Vagina (tissue), 2 donors: ENCODE measurements around the gene SLC7A14. TPM values are rescaled to one million over a fixed set of nuclear protein-coding genes. Genes with fewer than 3 reads are reported as not detected.

ENCODE experiments used
- DNase-seq, 2 donors: peaks; one replicate each; pipeline ENCODE4 v3.0.0-alpha.2; 2017; ENCODE audit errors: extremely low spot score in 2 of 2
- H3K27ac ChIP-seq: fragments of 200-600 bp; sonication (generic); one replicate; pipeline ENCODE4 v1.5.1; 2019
- H3K27me3 ChIP-seq: fragments of 200-600 bp; sonication (generic); one replicate; pipeline ENCODE4 v1.5.1; 2019
- H3K36me3 ChIP-seq, 2 donors: fragments of 200-600 bp; sonication (generic); one replicate each; pipeline ENCODE4 v1.5.1; 2017 to 2019
- H3K4me1 ChIP-seq: fragments of 200-600 bp; sonication (generic); one replicate; pipeline ENCODE4 v1.5.1; 2019
- H3K4me3 ChIP-seq, 2 donors: fragments of 200-600 bp; sonication (generic); 1 replicate in 1 of 2; 2 replicates in 1 of 2; pipeline ENCODE4 v1.5.1; 2016 to 2019
- H3K9me3 ChIP-seq: fragments of 200-600 bp; sonication (generic); one replicate; pipeline ENCODE4 v1.5.1; 2019
- CTCF ChIP-seq, 3 experiments: fragments of 450-650 bp in 2 of 3; fragments of 200-600 bp in 1 of 3; sonication (generic) in 1 of 3; IDR thresholded peaks; one replicate each; pipeline ENCODE4 v1.5.1; 2017 to 2019; ENCODE audit warnings: antibody characterized with exemption in 3 of 3, mild to moderate bottlenecking in 2 of 3, moderate library complexity in 2 of 3
- POLR2A ChIP-seq, 2 donors: fragments of 450-650 bp; IDR thresholded peaks; one replicate each; pipeline ENCODE4 v1.6.1; 2017; ENCODE audit warnings: antibody characterized with exemption in 2 of 2, mild to moderate bottlenecking in 2 of 2, moderate library complexity in 2 of 2
- POLR2AphosphoS5 ChIP-seq, 2 donors: sonication (generic); formaldehyde crosslinking; IDR thresholded peaks; one replicate each; pipeline ENCODE4 v1.9.0; 2017; ENCODE audit warnings: antibody characterized with exemption in 2 of 2, mild to moderate bottlenecking in 2 of 2, low read depth in 1 of 2; ENCODE audit not compliant: insufficient read depth in 1 of 2
- intact Hi-C: fragments of 100-400 bp; cut with DNase I; formaldehyde crosslinking; loops from one replicate; pipeline ENCODE4 v1.15.1; 2023
- total RNA-seq: library from RNA; depleted of rRNA; stranded (reverse); fragments of >200 nt; gene quantifications from one replicate; pipeline ENCODE4 v1.2.3, GENCODE V29; 2016

SLC7A14 gene
- total RNA-seq, 1 donor from 2014 or later = 1.2 TPM

DNA sequence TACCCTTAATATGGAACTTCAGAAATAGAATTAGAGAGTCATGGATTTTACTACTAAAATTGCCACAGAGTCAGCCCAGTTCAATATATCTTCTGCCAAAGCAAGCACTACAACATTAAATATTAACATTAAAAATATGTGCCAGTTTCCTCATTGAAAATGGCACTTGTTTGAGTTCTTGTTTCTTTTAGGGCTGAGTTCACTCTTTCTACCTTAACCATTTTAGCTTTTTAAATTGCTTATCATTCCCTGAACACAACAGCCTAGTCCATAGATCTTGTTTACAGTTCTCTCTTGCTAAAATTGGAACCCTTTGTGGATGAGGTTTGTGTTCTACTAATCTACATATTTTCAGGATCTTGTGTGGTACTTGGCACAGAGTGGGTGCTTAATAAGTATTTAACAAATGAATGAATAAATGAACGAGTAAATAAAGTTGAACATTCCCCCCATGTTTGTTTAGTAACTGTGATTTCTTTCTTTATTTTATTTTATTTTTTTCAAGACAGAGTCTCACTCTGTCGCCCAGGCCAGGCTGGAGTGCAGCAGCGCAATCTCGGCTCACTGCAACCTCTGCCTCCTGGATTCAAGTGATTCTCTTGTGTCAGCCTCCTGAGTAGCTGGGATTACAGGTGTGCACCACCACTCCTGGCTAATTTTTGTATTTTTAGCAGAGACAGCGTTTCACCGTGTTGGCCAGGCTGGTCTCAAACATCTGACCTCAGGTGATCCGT lies 46.0 kb upstream of the SLC7A14 start:
- Histone ChIP-seq H3K9me3 (no peaks in the 10 kb centered on the region), H3K4me3 (no peak overlapping the region), H3K36me3 (no peaks in the 10 kb centered on the region), H3K27me3 (no peaks in the 10 kb centered on the region), H3K27ac (no peak overlapping the region), H3K4me1 (no peaks in the 10 kb centered on the region)
- TF ChIP-seq CTCF (IDR thresholded peaks at IDR 0.05) = no peak
- no peak for TF ChIP-seq POLR2A (IDR thresholded peaks at IDR 0.05)
- no peak for TF ChIP-seq POLR2AphosphoS5 (IDR thresholded peaks at IDR 0.05; ENCODE audit: insufficient read depth in 1 of 2, low read depth in 1 of 2)
- intact Hi-C loops = no loop called here
- DNase-seq = no peak

DNA sequence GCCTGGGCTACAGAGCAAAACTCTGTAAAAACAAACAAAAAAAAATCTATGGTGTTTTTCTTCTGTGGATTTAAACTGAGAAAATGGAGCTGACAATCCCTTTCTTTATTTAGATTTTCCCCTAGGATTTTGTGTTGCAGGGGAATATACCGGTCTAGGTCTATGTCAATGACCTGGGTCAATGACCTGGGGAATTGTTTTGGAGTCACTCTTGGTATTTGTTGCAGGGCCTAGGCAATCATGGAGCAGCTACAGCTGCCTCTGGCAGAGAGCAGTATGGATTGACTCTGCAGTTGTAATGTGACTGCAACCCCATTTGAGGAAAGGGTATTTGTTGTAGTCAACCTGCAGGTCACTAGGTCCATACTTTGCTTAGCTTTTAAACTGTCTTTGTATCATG lies 37.6 kb upstream of the SLC7A14 start:
- intact Hi-C loops = no loop called here
- Histone ChIP-seq H3K4me1 (peaks cover 12% of the 10 kb centered on the region), H3K9me3 (no peaks in the 10 kb centered on the region), H3K36me3 (no peaks in the 10 kb centered on the region), H3K4me3 (no peak overlapping the region), H3K27me3 (no peaks in the 10 kb centered on the region), H3K27ac (no peak overlapping the region)
- no peak for TF ChIP-seq POLR2AphosphoS5 (IDR thresholded peaks at IDR 0.05; ENCODE audit: insufficient read depth in 1 of 2, low read depth in 1 of 2)
- TF ChIP-seq POLR2A (IDR thresholded peaks at IDR 0.05) = no peak
- no peak for TF ChIP-seq CTCF (IDR thresholded peaks at IDR 0.05)
- no peak for DNase-seq

DNA sequence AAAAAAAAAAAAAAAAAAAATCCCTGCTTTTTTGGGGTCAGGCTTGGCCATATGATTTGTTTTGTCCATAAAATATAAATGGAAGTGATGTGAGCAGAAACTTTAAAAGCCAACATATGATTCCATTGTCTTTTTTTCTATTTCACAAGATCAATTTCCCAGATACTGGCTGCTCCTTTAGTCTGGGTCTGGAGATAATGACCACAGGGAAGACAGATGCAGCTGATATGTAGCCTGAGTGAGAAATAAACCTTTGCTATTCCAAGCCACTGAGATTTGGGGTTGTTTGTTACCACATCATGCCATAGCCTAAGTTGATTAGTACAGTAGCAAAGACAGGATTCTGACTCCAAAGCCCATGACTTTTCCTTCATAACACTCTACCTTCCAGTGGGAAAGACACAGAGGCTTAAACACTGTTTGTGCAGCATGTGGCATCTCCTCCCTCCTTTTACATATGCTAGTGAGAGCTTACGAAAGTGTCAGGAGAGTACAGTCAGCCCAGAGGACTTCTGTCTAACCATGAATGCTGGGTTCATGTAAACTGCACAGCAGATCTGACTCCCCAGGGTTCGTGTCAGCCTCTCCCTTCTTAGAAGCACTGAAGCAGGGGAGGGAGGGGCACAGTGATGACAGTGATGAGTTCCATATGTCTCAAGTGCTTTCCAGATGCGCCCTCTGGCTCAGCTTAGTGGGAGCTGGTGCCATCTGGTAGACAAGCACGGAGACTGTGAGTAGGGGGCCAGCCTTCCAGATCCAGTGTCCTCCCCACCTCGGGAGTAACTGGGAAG lies 36.7 kb upstream of the SLC7A14 start:
- no peak overlapping the region for H3K4me3 ChIP-seq
- DNase-seq = no peak
- H3K4me1 ChIP-seq = peaks cover 12% of the 10 kb centered on the region
- intact Hi-C loops = no loop called here
- no peaks in the 10 kb centered on the region for H3K27me3 ChIP-seq
- H3K27ac ChIP-seq = no peak overlapping the region
- TF ChIP-seq POLR2AphosphoS5 (IDR thresholded peaks at IDR 0.05; ENCODE audit: insufficient read depth in 1 of 2, low read depth in 1 of 2) (no peak), POLR2A (IDR thresholded peaks at IDR 0.05) (no peak), CTCF (IDR thresholded peaks at IDR 0.05) (no peak)
- no peaks in the 10 kb centered on the region for H3K9me3 ChIP-seq
- H3K36me3 ChIP-seq = no peaks in the 10 kb centered on the region

- DNase-seq = no peak
- TF ChIP-seq POLR2AphosphoS5 (IDR thresholded peaks at IDR 0.05; ENCODE audit: insufficient read depth in 1 of 2, low read depth in 1 of 2) = no peak
- TF ChIP-seq POLR2A (IDR thresholded peaks at IDR 0.05) = no peak
- no peak for TF ChIP-seq CTCF (IDR thresholded peaks at IDR 0.05)
- Histone ChIP-seq H3K4me1 (peaks cover 12% of the 10 kb centered on the region), H3K4me3 (no peak overlapping the region), H3K9me3 (no peaks in the 10 kb centered on the region), H3K27ac (no peak overlapping the region), H3K36me3 (no peaks in the 10 kb centered on the region), H3K27me3 (no peaks in the 10 kb centered on the region)
- intact Hi-C loops = no loop called here
These were observed 35.4 kb upstream of the SLC7A14 start for GRCh38 chr3:170621256-170621655.
